Measurements from ENCODE around the gene SP9.

Gene SP9

DNA sequence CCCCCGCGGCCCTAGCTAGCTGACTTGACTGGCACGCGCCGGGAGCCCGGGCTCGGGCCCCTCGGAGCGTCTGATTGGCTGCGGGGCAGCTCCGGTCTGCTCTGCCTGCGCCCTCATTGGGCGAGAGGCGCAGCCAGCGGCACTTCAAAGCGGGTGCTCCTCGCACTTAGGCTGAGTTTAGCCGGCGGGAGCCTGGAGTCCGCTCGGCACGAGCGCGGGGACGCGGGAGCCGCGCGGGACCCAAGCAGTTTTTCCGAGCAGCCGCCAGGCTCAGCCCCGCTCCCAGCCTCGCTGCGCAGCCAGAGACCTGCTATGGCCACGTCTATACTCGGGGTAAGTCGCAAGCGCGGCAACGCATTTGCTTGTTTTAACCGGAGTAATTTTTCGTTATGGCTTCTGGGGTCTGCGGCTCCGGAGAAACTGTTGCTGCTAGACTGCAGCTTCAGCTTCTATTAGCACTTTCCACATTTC, at the start of gene SP9:
Gene SP9, plus strand, starts transcription at position 174 of the 471 bp plus-strand sequence. Its CDS starts 139 bp downstream, at position 313.
- DNase-seq, result no peak

DNA sequence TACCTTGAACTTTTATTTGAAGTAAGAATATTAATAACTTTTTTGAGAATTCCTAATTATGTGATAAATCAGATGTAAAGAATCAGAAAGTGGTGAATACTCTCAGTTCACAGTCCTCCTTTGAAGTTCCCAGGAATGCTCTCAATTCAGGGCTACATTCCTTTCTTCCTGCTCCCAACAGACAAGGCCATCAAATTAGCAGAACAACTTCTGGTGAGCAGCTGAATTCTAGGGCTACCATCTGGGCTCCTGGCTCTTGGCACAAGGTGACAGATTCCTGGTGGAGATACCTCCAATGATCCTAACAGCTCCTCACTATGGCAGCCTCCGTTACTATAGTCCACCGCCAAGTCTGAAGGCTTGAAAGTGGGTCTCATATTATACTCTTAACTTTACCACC, 48.6 kb upstream of the SP9 start:
- DNase-seq, result no peak

DNA sequence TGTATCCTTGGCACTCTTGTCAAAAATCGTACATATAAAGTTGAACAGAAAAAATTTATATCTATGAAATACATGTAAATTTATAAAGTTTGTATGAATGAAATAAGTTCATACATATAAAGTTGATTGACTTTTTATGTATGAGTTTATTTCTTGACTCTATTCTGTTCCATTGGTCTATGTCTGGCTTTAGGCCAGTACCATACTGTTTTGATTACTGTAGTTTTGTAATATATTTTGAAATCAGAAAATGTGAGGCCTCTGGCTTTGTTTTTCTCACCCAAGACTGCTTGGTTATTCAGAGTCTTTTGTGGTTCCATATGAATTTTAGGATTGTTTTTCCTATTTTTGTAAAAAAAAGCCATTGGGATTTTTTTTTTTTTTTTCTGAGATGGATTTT, 41.8 kb upstream of the SP9 start:
- no peak for DNase-seq

DNA sequence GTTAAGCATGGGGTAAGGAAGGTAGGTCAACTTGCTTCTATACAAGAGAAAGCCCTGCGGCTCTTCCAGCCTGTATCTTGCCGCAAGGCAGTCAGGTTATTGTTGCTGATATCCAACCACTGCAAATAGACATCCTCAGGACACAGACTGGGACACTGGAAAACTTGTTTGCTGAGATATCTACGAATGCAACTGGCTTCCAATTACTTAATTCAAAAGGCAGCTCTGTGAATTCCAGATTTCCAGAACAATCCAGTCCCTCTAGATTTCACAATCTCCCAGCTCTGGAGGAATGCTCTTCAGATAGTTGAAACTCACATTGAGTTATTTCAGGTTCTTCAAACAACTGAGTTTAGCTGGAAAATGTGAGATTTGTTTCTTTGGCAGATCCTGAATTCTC, 34.6 kb upstream of the SP9 start:
- no peak for DNase-seq

DNA sequence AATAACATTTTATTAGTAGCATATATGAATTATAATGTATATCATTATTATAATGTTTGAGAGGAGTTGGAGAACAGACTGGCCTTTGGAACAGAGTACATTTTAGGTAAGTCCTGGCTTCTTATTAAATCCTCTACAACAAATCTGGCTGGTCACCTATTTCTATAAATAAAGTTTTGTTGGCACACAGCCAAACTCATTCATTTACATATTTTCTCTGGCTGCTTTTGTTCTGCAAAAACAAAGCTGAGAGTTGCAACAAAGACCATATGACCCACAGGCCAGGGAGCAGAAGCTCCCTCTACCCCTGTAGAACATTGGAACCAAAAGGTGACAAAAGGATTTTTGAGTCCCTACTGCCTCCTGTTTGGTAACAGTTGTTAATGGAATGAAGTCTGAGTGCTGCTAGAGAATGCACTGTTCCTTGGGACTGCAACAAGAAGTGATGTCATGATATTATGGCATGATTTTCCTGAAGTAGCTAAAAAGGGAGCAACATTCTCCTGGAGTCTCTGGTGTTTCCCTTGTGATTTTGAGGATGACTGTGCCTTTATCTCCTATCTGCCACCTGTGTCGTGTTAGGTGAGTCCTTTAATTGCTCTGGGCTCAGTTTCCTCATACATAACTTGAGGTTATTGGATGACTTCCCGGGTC, 22.0 kb upstream of the SP9 start:
- no peak for DNase-seq

DNA sequence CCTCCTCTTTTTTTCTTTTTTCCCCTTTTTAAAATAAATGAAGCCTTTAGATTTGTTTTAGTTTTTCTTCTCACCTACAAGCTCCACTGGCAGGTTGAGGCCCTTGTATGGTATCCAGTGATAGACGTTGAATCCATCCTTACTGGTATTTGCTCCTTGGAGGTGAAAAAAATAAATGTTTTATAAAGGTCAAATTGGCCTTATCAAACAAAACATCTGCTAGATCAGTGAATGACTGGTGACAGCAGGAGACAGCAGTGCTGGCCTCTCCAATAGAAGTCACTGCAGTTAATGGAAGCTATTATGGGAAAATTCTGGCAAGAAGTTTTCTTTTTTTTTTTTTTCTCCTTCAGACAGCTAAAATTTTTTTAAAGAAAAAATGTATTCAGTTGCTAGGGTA, 12.6 kb upstream of the SP9 start:
- DNase-seq, result no peak

DNA sequence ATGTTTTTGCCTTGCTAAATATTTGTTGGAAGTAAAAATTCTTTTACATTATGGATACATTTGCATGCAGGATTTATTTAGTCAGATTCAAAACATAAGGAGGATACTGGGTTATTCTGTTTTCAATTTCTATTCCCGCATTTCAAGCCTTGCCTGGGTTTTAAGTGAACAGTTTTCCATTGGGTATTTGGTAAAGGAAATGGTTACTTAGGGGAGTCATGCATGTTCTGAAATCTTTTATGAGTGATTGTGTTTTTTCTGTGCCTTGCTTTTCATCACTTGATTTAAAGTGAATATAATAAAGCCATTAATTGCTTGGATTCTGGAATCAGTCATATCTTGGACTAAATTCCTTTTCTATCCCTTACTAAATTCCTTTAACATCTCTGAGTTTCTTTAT, 12.0 kb upstream of the SP9 start:
- no peak for DNase-seq

DNA sequence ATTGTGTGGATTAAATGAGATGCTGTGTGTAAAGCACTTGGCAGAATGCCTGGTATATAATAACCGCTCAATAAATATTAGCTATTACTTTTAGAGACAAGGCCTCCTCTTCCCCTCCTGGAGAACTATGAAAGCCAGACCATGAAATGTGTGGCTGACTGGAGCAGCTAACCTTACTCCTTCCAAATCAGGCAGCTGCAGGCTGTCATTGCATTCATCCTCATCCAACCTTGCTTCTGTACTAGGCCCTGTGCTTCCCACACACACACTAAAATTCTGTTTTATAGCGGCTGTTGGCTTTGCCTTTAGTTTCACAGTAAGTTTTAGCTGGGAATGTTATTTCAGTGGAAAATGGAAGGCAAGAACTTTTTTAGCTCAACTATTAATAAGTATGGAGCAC, 10.2 kb upstream of the SP9 start:
- no peak for DNase-seq

DNA sequence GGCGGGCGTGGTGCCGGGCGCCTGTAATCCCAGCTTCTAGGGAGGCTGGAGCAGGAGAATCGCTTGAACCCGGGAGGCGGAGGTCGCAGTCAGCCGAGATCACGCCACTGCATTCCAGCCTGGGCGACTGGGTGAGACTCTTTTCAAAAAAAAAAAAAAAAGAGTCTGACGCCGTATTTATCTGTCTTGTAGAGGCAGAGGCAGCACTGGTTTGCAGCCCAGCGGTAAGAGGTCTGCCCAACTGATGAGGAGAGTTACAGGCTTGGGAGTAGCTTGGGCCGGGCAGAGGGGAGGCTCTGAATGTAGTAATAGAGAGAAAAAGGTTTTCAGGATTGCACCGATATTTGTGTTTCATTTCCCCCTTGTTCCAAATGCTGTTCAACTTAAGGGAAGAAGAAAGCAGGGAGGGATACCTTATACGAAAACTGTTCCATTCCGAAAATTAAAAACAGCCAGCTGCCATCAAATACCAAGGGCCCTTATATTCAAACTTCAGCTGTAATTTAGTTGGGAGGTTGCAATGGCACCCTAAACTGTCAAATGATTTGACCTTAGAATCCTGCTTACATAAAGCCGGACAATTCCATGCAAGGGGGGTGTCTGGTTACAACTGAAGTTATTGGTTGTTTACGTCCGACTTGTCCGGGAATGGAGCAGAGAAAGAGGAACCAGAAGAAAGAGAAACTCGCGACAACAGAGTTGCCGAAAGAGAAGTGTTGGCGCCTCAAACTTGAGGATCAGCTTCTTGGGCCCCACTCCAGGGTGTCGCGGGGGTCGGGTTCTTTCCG, 9.2 kb upstream of the SP9 start:
- no peak for DNase-seq

DNA sequence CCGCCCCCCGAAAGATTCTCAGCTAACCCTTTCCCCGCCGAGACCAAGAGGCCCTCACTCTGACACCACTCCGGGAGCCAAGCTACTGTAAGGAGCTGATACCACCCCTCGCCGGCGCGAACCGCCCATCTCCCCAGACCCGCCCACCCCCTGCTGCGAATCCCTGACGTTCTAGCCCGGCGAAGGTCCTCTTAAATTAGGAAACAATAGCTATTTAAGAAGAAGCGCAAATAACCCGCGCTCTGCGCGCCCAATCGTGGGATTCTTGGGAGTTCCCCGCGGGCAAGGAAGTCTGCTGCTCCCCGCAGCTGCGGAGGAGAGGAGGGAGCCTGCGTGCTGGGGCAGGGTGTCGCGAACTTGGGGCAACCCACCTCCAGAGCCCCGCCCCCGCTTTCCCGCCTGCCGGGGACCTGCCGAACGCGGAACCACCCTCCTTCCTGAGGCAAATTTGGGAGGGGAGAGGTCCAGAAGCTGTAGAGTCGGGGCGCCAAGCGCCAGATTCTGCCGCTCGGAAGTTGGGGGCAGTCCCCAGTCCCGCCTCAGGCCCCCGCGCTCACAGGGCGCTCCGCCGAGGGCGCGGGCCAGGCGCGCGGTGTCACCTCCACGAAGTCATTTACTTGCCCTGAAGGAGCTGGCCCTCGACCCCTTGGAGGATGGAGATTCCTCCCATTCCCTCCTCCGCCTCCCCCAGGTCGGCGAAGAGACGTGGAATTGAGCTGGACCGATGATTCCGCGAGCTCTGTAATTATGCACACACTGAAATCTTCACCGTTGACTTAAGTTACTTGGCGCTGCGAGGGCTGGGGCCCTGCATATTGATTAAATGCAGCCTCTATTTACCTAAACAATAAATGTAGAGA, 8.4 kb upstream of the SP9 start:
- no peak for DNase-seq

DNA sequence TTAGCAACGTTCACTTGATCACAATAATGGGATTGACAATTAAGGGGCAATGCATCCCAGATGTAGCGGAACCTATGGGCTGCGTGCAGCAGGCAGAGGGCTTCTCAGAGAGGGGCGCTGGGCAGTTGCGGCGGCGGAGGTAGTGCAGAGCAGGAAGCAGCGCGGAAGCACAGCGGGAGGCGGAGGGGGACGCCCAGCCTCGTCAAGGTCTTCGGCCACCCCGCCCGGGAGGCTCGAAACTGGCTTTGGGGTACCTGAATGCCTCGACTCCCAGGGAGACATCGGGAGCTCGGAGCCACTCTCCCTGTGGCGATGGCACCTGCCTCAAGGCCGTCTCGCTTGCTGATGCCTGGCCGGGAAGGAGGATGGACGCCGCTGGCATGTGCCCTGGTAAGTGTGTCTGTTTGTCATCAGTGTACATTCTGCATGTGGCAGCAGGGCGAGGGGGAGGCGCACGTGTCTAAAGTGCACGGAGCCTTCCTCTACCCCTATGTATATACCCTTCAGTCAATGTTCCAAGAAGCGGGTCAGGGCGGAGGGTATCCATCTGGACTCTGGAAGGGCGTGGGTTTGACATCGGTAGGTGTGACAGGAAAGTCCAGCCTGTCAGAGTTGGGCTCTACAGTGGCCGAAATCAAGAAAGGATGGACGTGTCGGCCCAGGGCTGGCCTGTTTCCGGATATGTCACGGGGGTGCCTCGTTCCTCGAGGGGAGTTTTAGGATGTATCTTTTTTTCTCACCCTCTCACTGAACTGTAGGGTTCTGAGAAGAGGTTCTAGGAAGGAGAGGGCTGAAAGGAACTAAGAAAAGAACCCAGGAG, 7.5 kb upstream of the SP9 start:
- no peak for DNase-seq

DNA sequence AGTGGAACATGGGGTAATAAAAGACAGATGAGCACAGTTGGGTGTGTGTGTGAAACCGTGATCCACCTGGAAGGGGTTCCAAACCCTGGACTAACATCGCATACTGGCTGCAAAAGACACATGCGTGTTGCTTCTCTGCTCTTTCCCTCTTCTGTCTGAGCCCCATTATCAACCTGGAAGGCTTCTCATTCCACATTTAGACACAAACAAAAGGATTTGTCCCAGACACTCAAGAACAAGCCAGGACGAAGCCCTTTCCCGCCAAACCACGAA, 7.0 kb upstream of the SP9 start:
- DNase-seq, result no peak

DNA sequence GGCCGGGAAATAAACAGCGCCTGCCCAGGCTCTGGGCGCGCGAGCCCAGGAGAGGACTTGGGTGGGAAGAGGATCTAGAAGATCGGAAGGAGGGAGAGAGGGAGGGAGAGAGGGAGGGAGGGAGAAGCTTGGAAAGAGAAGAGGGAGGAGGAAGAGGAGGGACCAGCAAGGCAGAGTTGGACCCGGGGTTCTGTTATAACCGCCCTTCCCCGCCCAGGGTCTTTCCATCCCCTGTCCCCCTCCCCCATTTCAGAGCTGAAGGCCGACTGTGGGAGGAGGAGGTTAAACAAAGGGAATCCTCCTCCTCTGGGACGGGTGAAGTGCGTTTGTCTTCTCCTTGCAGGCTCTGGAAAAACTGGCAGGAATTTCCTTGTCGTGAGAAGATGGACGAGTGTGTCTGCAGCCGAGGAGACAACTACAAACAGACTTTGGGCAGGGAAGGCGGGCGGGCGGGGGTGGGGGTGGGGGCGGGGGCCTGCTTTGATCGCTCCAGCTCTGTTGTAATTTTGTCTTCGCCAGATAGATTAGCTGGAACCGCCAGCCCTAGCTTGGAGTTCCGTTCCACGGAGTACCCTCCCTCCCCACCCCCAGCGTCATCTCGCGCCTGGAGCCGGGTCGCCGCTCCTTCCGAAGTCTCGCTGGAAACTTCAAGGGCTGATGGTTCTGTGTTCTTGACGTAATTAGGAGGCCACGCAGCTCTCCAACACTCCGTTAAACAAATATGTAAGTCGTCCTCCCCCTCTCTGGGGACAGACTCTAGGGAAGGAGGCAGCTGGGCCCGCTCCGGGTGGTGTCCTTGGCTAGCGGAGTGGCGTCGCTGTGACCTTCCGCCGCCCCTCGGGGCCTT, 6.4 kb upstream of the SP9 start:
- DNase-seq, result no peak

DNA sequence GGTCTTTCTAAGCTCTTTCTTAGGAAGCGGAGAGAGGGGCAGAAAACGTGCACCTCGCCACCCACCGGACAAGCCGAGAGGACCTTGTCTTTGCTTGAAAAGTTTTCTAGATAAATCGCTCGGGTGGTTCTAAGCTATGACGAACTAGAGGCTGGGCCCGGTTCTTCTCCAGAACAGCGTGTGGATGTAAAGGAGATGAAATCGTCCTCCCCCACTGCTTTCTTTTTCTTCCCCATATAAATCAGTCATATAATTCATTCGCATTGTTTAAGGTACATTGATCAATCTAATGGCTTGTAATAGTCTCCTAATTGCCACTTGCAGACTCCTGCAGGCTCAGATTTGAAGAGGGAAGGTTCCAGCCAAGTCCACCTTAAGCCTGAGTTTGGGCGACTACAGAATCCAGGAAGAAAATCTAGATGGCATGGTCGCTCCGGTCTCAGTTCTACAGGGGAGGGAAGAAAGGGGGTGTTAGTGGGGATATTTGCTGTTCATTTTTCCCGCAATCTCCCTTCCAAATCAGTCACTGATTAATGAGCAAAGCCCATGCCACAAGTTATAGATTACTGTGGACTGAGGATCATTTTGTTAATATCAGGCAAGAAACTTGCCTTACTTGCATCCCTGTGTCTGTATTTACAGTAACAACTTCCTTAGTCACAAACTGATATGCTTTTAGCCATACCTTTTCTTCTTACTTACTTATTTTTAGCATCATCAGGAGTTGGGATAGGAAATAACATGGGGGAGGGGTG, 5.6 kb upstream of the SP9 start:
- no peak for DNase-seq

DNA sequence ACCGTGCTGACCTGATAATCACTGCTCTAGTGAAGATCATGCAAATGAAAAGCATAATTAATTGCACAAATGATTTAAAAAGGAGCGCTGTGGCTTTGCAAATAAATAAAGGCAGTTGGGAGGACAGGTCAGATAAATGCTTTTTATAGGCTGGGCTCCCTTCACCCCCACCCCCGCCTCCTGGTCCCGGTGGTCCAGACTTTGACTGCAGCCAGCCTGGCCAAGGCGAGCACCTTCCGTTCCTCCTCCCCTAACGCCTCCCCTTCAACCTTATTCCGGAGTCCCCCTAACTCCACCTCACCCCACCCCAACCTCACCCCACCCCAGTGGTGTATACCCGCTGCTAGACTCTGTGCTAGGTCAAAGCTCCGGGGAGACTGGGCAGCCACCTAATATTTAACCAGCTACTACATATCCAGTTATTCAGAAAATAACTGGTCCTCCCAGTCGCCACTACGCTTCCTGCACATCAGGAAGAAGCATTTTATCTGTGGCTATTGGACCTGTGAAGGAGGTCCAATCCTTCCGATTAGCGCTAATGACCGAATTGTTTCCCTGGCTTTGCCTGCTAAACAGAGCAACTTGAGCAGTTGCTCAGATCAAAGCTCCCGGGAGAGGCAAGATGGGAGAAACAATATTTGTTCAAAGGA, 3.7 kb upstream of the SP9 start:
- DNase-seq, result no peak

DNA sequence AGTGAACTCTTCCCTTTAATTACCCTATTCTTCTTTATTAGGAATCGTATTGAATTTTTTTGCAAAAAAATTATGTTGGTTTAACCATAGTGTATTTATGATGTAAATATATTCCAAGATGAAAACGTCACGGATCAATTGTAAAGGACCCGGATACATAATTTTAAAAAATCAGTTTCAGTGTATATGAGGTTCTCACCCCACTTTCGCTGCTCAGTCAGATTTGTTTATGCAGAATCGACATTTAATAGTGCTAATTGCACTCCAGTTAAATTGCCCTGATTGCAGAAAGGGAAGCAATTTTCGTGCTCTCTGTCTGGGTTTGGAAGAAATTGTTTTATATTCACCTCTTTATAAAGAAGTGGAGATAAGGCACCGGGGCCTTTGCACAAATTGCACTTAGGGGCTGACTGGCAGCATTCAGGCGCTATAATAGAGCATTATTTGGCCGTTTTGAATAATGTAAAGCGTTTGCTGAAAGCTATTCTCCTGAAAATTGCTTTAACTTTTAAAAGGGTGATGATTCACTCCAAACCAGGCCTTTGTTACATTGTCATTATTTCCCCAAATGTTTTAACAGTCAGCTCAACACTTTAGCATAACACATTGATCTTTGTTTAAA, 3.0 kb upstream of the SP9 start:
- DNase-seq, result no peak

DNA sequence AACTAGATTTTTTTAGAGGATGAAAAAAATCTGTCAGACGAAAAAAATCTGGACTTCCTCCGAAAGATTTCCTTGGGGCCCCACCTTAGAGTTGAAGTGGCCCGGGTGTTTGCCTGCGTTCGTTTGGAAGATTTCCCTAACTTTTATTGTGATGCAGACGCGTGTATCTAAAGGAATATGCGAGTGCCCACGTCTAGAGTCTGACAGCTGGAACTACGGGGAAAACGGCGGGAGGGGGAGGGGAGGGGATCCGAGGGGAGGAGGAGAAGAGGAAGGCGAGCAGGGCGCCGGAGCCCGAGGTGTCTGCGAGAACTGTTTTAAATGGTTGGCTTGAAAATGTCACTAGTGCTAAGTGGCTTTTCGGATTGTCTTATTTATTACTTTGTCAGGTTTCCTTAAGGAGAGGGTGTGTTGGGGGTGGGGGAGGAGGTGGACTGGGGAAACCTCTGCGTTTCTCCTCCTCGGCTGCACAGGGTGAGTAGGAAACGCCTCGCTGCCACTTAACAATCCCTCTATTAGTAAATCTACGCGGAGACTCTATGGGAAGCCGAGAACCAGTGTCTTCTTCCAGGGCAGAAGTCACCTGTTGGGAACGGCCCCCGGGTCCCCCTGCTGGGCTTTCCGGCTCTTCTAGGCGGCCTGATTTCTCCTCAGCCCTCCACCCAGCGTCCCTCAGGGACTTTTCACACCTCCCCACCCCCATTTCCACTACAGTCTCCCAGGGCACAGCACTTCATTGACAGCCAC, 2.4 kb upstream of the SP9 start:
- DNase-seq, result no peak

DNA sequence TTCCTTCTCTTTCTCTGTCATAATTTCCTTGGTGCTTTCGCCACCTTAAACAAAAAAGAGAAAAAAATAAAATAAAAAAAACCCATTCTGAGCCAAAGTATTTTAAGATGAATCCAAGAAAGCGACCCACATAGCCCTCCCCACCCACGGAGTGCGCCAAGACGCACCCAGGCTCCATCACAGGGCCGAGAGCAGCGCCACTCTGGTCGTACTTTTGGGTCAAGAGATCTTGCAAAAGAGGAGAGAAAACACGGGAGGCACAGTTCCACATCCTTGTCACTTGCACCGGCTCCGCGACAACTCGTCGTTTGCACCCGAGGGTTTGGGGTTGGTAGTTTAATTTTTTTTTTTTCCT, 1.8 kb upstream of the SP9 start:
- no peak for DNase-seq

All from activated CD4-positive, CD25-positive, alpha-beta regulatory T cell (primary cell).